HG03064 (cell line): Measurements from ENCODE around the gene USH1G.

Experiments
- ATAC-seq: cut with Tn5 transposase; IDR thresholded peaks from one replicate; pipeline ENCODE4 v1.9.1; 2021; ENCODE audit warnings: low read depth; ENCODE audit not compliant: unreplicated experiment

USH1G gene

DNA sequence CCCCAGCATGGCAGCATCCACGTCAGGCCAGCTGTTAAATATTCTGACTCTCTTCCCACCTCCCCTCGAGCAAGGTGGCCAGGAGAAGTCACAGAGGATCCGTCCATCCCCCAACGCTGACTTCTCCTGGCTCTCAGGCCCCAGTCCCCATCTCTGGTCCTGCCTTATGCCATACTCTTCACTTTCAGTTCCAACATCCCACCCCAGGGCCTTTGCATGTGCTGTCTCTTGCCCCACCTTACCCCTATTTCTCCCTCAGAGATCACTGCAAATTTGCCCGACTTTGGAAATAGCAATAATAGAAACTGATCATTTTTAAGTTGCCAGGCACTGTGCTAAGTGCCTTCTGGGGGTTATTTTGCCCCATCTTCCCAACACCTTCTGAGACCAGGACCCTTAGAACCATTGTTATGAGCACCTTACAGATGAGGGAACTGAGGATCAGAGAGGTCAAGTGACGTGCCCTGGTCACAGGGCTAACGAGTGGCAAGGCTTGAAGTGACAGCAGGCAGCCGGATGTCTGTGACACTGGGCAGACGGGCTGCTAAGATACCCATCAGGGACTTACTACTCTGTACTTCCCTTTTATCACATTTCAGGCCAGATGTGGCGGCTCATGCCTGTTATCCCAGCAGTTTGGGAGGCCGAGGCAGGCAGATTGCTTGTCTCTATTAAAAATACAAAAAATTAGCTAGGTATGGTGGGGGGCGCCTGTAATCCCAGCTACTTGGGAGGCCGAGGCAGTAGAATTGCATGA is 31.8 kb upstream of the USH1G start:
- ATAC-seq = no peak

DNA sequence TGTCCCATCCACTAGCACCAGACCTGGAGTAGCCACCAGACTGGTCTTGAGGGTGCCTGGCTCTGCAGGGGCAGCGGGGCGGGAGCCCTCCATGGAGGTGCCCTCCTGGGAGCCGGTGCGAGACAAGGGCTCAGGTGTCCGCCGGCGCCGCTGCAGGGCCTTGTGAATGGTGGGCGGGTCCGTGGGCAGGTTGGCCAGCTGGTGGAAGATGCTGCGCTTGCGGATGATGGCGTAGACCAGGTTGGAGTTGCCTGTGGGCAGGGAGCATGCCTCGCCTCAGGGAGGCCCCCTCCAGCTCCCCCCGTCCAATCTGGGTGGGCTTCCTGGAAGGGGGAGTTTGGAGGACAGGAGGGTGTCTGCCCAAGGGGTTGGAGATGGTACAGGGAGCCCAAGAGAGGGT is 31.1 kb upstream of the USH1G start:
- no peak for ATAC-seq

DNA sequence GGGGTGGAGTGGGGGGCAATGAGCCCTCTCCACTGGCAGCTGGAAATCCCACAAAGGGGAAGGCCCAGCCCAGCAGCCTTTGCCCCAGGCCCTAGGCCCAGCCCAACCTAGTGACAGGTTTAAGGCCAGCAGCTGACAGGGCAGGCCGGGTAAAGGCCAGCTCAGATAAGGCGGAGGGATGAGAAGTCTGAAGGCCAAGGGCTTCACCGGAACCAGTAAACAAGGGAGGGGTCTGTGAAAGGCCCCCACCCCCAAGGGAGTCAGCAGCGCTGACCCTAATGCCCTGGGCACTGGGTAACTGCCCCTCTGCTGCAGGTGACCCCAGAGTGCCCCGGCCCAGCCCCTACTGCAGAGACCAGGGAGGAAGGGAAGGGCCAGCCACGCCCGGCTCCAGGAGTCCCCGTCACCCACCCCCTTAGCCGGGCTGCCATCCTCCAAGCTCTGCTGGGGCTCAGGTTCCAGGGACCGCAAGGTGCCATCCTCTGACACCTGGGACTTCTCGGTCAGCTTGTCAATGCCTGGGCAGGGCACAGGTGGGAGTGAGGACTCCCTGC is 30.2 kb upstream of the USH1G start:
- no peak for ATAC-seq

DNA sequence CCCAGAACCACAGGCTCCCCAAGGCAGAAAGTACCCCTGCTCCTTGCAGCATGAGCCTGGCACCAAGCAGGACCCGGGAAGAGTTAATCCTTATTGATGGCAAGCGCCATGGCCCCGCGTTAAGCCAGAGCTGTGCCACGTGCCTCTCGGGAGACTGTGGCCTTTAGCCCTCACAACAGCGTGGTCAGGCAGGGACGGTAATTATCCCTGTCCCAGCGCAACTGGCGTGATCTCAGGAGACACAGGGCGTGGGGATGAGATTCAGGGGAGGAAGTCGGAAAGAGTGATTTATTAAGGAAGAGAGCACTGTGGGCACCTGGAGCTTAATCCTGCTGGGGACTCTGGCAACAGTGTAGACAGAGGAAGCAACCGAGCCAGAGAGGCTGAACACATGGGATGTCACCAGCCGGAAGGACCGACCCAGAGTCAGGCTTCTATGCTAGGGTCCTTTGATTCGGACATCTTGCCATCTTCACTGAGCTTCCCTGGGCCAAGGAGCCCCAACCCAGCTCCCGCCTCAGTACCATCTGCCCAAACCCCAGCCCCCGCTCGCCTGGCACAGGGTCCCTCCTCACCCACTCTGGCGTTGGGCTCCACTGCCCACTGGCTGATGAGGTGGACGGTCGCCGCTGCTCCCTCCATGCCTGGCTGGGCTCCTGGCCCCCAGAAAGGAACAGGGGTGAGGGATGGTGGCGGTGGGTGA is 29.5 kb upstream of the USH1G start:
- ATAC-seq = no peak

GRCh38 chr17:74951680-74952421 is 28.8 kb upstream of the USH1G start:
- no peak for ATAC-seq

DNA sequence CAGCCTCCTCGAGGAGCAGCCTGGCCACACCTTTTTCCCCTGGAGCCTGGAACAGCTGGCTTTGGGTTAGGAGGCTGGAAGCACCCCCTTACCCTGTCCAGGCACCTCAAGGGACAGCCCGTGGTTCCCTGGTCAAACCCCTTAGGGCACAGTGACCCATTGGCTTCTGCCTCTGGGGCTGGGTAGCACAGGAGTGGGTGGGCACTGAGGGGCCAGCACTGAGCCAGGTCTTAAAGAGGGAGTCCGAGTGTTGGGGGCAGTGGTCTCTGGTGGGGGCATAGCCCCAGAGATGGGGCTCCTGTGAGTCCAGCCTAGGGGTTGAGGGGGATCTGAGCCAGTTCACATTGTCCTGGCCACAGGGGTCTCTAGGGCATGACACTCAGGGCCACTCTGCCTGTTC is 28.0 kb upstream of the USH1G start:
- no peak for ATAC-seq

DNA sequence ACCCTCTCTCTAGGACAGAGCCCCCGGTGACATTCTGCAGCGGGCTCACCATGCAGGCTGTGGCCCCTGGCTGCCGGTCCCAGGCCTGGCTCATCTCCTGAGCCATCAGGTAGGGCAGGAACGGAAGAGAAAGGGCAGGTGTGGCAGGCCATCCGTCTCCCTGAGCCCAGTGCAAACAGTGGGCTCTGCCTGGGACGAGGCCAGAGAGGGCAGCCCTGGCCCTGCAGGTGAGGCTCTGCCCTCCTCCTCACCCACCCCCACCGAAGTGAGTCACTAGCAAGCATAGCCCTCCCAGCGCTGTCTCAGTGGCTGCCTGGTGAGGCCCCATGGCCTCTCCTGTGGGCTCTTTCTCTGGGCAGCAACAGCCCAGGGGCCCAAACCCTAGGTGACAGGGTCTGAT is 27.2 kb upstream of the USH1G start:
- no peak for ATAC-seq

DNA sequence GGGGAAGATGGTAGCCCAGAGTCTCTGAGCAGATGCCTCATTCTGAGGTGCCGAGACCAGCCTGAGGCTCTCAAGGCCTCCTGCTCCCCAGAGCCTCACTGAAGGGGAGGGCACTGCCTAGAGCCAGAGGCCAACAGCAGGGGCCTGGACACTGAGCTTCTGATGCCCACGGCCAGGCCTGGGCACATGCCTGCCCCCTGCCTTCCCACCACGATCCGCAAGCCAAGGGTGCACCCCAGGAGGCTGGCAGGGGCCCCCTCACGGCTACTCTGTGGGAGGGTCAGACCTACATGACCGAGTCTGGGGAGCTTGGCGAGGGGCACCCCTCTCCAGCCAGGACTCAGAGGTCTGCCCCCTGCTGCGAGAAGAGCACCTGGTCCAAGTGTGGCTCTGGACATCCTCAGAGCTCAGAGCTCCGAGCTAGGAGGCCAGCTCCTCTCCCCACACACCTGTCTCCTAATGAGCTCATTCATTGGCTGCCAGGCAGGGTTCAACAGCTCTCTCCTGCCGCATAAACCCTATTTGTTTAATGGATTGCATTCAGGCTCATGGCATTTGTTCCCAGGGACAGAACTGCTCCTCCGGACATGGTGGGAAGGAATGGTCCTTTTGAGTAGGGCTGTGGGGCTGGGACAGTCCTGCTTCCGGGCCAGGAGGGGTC is 26.5 kb upstream of the USH1G start:
- no peak for ATAC-seq

DNA sequence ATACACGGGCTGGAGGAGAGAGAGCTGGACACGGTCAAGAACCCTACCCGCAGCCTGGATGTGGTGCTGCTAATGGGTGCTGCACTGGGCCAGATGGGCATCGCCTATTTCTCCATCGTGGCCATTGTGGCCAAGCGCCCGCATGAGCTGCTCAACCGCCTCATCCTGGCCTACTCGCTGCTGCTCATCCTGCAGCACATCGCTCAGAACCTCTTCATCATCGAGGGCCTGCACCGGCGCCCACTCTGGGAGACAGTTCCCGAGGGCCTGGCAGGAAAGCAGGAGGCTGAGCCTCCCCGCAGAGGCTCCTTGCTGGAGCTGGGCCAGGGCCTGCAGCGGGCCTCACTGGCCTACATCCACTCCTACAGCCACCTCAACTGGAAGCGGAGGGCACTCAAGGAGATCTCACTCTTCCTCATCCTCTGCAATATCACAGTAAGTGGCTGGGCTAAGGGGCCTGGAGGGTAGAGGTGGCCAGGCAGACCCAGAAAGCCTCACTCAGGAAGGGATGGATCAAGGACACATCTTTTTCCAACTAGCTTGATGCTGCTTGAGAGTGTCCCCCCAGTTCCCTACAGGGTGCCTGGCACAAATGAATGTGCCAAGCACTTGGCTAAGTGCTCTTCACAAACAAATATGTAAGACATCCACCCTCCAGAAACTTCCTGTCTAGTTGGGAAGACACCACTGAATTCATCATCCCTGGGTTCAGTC is 24.1 kb upstream of the USH1G start:
- no peak for ATAC-seq

GRCh38 chr17:74946641-74947040 is 23.6 kb upstream of the USH1G start:
- no peak for ATAC-seq

DNA sequence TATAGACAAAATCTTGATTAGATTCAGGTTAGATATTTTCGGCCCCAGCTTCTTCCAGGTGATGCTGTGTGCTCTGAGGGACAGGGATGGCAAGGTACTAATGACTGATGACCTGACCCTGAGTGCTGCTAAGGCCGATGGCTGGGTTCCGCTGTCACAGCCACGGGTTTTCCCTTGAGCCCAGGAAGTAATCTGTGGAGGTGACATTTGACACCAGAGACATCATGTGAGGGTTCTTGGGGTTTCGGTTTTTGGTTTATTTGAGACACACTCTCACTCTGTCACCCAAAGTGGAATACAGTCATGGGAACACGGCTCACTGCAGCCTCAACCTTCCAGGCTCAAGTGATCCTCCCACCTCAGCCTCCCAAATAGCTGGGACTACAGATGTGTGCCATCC is 22.5 kb upstream of the USH1G start:
- ATAC-seq = no peak

DNA sequence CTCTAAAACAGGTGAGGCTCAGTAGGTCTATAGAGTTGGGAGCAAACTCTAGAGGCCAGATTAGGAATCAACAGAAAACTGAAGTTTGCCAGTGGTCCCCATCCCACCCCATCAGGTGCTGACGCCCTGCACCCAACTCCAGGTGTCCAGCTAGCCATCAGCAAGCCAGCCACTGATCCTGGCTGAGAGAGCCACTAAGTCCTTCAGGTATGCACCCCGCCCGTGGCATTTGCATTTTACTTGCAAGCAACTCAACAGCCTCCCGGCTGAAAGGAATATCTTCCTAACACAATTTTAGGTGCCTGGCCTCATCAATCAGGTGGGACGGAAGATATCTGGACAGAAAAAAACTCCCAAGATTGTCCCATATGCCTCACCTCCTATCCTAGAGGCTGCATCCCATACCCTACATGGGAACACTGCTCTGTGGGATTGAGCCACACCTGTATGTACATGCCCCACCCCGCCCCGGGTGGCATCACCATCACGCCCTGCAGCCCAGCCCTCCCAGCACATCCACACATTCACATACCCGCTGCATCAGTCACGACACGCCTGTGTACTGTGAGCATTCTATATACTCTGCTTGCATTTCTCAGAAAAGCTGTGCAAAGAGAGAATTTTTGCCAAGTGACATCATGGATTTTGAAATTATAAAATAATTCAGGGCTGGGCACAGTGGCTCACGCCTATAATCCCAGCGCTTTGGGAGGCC is 20.9 kb upstream of the USH1G start:
- ATAC-seq = no peak

DNA sequence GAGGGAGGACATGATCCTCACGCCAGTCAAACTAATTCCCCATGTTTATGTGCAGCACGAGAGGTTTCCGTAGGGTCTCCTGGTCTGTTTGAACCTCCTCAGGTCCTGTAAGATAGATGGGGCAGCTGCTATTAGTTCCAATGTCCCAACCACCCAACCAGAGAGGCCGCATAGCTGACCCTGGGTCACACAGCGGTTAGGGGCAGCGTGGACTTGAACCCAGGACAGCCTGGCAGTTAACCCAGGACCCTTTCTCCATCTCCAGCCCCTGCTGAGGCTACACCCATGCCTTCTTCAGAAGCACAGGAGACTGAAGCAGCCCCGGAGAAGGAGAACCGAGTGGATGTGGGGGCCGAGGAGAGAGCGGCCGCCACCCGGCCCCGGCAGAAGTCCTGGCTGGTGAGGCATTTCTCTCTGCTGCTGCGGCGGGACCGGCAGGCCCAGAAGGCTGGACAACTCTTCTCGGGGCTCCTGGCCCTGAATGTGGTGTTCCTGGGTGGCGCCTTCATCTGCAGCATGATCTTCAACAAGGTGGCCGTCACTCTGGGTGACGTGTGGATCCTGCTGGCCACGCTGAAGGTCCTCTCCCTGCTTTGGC is 18.2 kb upstream of the USH1G start:
- ATAC-seq = no peak

- no peak for ATAC-seq
Observed at GRCh38 chr17:74939534-74939933, 16.5 kb upstream of the USH1G start.

DNA sequence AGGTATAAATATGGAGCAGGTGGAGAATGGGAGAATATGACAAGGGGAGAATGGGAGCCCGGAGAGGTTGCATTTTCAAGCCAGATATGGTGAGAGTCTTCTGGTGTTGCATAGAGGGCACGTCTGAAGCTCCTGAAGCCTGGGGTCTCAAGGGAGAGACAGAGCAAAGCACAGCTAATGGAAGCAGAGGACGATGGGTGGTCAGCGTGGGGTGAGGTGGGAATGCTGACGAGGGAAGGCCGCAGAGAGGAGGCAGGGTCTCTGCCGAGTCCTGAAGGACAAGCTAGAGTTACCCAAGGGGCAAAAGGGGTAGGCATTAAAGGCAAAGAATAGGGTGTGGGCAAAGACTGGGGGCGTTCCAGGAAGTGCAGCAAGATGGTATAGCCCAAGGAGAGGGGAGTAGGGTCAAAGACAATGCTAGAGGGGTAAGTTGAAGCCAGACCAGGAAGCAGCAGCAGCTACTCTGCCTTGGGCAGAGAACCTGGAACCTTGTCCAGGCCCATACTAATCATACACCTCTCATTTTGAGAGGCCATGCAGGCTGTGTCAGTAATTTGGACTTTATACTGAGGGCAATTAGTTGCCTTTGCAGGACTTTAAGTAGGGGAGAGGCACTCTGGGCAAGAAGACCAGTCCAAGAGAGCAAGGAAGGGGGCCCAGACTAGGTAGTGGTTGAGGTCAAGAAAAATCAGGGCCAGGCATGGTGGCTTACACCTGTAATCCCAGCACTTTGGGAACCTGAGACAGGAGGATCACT is 15.3 kb upstream of the USH1G start:
- ATAC-seq = no peak

- no peak for ATAC-seq
Observed at GRCh38 chr17:74937064-74938051, 14.3 kb upstream of the USH1G start.

DNA sequence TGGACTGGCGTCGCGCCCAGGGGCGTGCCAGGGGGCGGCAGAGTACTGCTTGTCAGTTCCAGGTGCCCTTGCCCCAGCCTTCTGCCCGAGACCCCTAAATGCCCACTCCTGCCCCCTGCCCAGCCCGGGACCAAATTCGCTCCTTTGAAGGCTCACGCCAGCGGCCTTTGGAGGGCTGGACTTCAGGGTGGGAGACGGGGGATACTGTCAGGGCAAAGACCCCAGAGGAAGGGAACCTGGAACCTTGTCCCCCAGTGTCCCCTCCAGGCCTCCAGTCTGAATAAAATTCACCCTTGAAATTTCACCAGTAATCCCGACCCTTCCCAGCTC is 13.4 kb upstream of the USH1G start:
- ATAC-seq = no peak
